HG02642 (cell line): Measurements from ENCODE around the gene GYS2.

ENCODE experiments used
- ATAC-seq: cut with Tn5 transposase; IDR thresholded peaks from one replicate; pipeline ENCODE4 v1.9.1; 2021; ENCODE audit warnings: mild to moderate bottlenecking; ENCODE audit not compliant: unreplicated experiment, poor library complexity

The GYS2 gene

GRCh38 chr12:21559855-21560569 is 44.6 kb downstream of the GYS2 start:
- ATAC-seq: no peak

GRCh38 chr12:21558100-21558679 is 46.5 kb downstream of the GYS2 start:
- ATAC-seq: no peak

GRCh38 chr12:21553329-21553675 is 51.3 kb downstream of the GYS2 start:
- ATAC-seq: no peak

GRCh38 chr12:21552635-21553328 is 51.9 kb downstream of the GYS2 start:
- no peak for ATAC-seq

- no peak for ATAC-seq
Measured at GRCh38 chr12:21551841-21552465, 52.7 kb downstream of the GYS2 start.

- no peak for ATAC-seq
Measured at GRCh38 chr12:21547437-21547836, 57.2 kb downstream of the GYS2 start.

- no peak for ATAC-seq
Measured at GRCh38 chr12:21546716-21547115, 57.9 kb downstream of the GYS2 start.

- no peak for ATAC-seq
Measured at GRCh38 chr12:21545557-21545956, 59.1 kb downstream of the GYS2 start.

GRCh38 chr12:21543151-21543550 is 61.5 kb downstream of the GYS2 start:
- no peak for ATAC-seq

GRCh38 chr12:21542403-21542802 is 62.2 kb downstream of the GYS2 start:
- ATAC-seq: no peak

- no peak for ATAC-seq
Measured at GRCh38 chr12:21541773-21542172, 62.9 kb downstream of the GYS2 start.

- ATAC-seq: no peak
Measured at GRCh38 chr12:21539797-21540196, 64.8 kb downstream of the GYS2 start.

GRCh38 chr12:21538061-21538653 is 66.5 kb downstream of the GYS2 start:
- no peak for ATAC-seq

GRCh38 chr12:21529456-21529855 is 75.2 kb downstream of the GYS2 start:
- ATAC-seq: no peak

- ATAC-seq: no peak
Measured at GRCh38 chr12:21528953-21529352, 75.7 kb downstream of the GYS2 start.

GRCh38 chr12:21527451-21528180 is 77.0 kb downstream of the GYS2 start:
- peak; percentile 98 for ATAC-seq

- ATAC-seq: no peak
Measured at GRCh38 chr12:21526721-21527345, 77.8 kb downstream of the GYS2 start.

GRCh38 chr12:21526053-21526452 is 78.6 kb downstream of the GYS2 start, which contains the start of gene SPX:
Gene SPX (plus strand): TSS chr12:21526296. CDS start chr12:21526473, 177 bp downstream.
- no peak for ATAC-seq

- no peak for ATAC-seq
Measured at GRCh38 chr12:21523148-21523547, 81.5 kb downstream of the GYS2 start.

GRCh38 chr12:21521541-21521940 is 83.1 kb downstream of the GYS2 start:
- no peak for ATAC-seq
